PC-9 (cell line): ENCODE data around the gene IL31RA. TPM values are rescaled to one million over a fixed set of nuclear protein-coding genes. Genes with fewer than 3 reads are reported as not detected.

Experiments used
- BruUV-seq: library from RNA; stranded (reverse); fragments of 400-500 nt; replicated peaks from 2 replicates; lab custom pipeline; 2021; lab: Mats Ljungman, UMichigan
- CTCF ChIA-PET: fragments of 300-600 bp; sonication (Branson Sonifier 250); formaldehyde crosslinking; loops from one replicate; lab custom pipeline; 2022; ENCODE audit warnings: antibody characterized with exemption; lab: Charles Lee
- POLR2A ChIA-PET: fragments of 300-600 bp; sonication (Branson Sonifier 250); formaldehyde crosslinking; loops from one replicate; lab custom pipeline; 2022; ENCODE audit warnings: antibody characterized with exemption; ENCODE audit not compliant: unreplicated experiment; lab: Charles Lee
- DNase-seq, 2 experiments: peaks; one replicate each; pipeline versions ENCODE4 v3.0.0 to v3.0.0-alpha.2; 2015 to 2022; ENCODE audit warnings: mixed read lengths in 1 of 2
- H2AFZ ChIP-seq: fragments of 200-600 bp; sonication (generic); 2 replicates; pipeline ENCODE4 v1.8.1; 2017; ENCODE audit warnings: antibody characterized with exemption
- H3F3A ChIP-seq: fragments of 200-600 bp; sonication (generic); 2 replicates; pipeline ENCODE4 v1.8.1; 2017; ENCODE audit warnings: antibody characterized with exemption, mild to moderate bottlenecking, low read depth; ENCODE audit not compliant: insufficient read depth
- H3K27ac ChIP-seq: fragments of 200-600 bp; sonication (generic); 2 replicates; pipeline ENCODE4 v1.6.1; 2016; ENCODE audit warnings: mixed run types
- H3K27me3 ChIP-seq: fragments of 200-600 bp; sonication (generic); 2 replicates; pipeline ENCODE4 v1.6.1; 2016; ENCODE audit warnings: low read depth, mixed run types; ENCODE audit not compliant: insufficient read depth
- H3K36me3 ChIP-seq: fragments of 200-600 bp; sonication (generic); 2 replicates; pipeline ENCODE4 v1.6.1; 2016; ENCODE audit warnings: low read depth, mixed run types
- H3K4me1 ChIP-seq: fragments of 200-600 bp; sonication (generic); replicated peaks from 2 replicates; pipeline ENCODE4 v1.6.1; 2016; ENCODE audit warnings: mixed run types; ENCODE audit not compliant: insufficient read depth
- H3K4me2 ChIP-seq: fragments of 200-600 bp; sonication (generic); 2 replicates; pipeline ENCODE4 v1.6.1; 2017; ENCODE audit warnings: mixed run types
- H3K4me3 ChIP-seq: fragments of 200-600 bp; sonication (generic); 2 replicates; pipeline ENCODE4 v1.6.1; 2016; ENCODE audit warnings: mixed run types
- H3K79me2 ChIP-seq: fragments of 200-600 bp; sonication (generic); 2 replicates; pipeline ENCODE4 v1.6.1; 2017; ENCODE audit warnings: low read depth, mixed run types
- H3K9me2 ChIP-seq: fragments of 200-600 bp; sonication (generic); 2 replicates; pipeline ENCODE4 v1.8.1; 2017; ENCODE audit warnings: mild to moderate bottlenecking; ENCODE audit not compliant: insufficient read depth
- H3K9me3 ChIP-seq: fragments of 200-600 bp; sonication (generic); 2 replicates; pipeline ENCODE4 v1.8.1; 2016; ENCODE audit warnings: low read depth; ENCODE audit not compliant: insufficient read depth
- H4K20me1 ChIP-seq: fragments of 200-600 bp; sonication (generic); 2 replicates; pipeline ENCODE4 v1.8.1; 2017; ENCODE audit not compliant: insufficient read depth
- EZH2 ChIP-seq: fragments of 200-600 bp; sonication (generic); IDR thresholded peaks from 2 replicates; pipeline ENCODE4 v1.8.0; 2017; ENCODE audit warnings: antibody characterized with exemption, low read depth
- intact Hi-C: fragments of 100-400 bp; cut with micrococcal nuclease; formaldehyde crosslinking; loops from one replicate; pipeline ENCODE4 v1.10.0; 2022; ENCODE audit not compliant: unreplicated experiment
- total RNA-seq: library from RNA; stranded (reverse); gene quantifications from 2 replicates; pipeline ENCODE4 v1.2.3, GENCODE V29; 2021
- TF ChIP-seq, protein P1 (sequence below): fragments of 200-600 bp; sonication (generic); conservative IDR thresholded peaks from 2 replicates; pipeline ENCODE4 v1.6.1; 2017; ENCODE audit warnings: mixed run types, antibody characterized with exemption, mild to moderate bottlenecking, moderate library complexity

Gene IL31RA
- total RNA-seq, 1 experiment from 2014 or later, result 2.0 TPM

DNA sequence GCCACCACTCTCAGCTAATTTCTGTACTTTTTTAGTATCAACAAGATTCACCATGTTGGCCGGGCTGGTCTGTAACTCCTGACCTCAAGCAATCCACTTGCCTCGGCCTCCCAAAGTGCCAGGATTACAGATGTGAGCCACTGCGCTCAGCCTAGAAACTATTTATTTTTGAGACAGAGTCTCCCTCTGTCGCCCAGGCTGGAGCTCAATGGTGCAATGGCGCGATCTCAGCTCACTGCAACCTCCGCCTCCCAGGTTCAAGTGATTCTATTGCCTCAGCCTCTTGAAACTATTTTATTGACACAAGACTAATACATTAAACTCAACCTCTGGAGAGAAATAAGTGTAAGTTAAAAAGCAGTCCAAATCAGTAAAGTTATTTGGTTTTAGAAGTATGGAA, 109.6 kb downstream of the IL31RA start:
- POLR2A ChIA-PET, result no interaction called here
- DNase-seq, result no peak
- Histone ChIP-seq H3K4me2 (no peak overlapping the region), H3K4me1 (no peaks in the 10 kb centered on the region), H3K27me3 (no peaks in the 10 kb centered on the region), H3K36me3 (peaks cover 32% of the 10 kb centered on the region), H3K9me3 (no peaks in the 10 kb centered on the region), H2AFZ (no peak overlapping the region), H3K27ac (no peak overlapping the region), H4K20me1 (no peaks in the 10 kb centered on the region), H3F3A (no peaks in the 10 kb centered on the region), H3K79me2 (no peaks in the 10 kb centered on the region), H3K4me3 (no peak overlapping the region), H3K9me2 (no peaks in the 10 kb centered on the region)
- BruUV-seq, result no TSS peak
- TF ChIP-seq, protein P1, sequence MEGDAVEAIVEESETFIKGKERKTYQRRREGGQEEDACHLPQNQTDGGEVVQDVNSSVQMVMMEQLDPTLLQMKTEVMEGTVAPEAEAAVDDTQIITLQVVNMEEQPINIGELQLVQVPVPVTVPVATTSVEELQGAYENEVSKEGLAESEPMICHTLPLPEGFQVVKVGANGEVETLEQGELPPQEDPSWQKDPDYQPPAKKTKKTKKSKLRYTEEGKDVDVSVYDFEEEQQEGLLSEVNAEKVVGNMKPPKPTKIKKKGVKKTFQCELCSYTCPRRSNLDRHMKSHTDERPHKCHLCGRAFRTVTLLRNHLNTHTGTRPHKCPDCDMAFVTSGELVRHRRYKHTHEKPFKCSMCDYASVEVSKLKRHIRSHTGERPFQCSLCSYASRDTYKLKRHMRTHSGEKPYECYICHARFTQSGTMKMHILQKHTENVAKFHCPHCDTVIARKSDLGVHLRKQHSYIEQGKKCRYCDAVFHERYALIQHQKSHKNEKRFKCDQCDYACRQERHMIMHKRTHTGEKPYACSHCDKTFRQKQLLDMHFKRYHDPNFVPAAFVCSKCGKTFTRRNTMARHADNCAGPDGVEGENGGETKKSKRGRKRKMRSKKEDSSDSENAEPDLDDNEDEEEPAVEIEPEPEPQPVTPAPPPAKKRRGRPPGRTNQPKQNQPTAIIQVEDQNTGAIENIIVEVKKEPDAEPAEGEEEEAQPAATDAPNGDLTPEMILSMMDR, result no peak
- TF ChIP-seq EZH2, result no peak
- intact Hi-C loops, result no loop called here
- CTCF ChIA-PET, result no interaction called here

DNA sequence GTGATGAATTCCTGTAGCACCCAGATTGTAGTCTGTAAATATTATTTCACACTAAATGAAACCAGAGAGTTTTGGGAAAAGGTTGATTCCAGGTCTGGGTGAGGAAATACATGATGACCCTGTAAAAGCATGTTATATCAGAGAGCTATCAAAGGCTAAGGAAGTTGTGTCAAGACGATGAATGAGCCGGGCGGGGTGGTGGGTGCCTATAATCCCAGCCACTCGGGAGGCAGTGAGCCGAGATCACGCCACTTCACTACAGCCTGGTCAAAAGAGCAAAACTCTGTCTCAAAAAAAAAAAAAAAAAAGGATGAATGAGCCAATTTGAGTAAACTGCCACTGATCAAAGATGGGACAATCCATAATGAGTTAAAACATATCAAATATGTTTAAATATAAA, 114.4 kb downstream of the IL31RA start:
- H3K4me1 ChIP-seq, result 0 out of 2 replicates have a peak, but pooled peaks cover 2% of the 10 kb centered on the region
- POLR2A ChIA-PET, result interaction anchor here (0.6 kb wide), 1 partner anchor 29 kb away, joined by 33 read pairs; no protein-coding TSS in a partner anchor
- no peak overlapping the region for H3K4me3 ChIP-seq
- peaks cover 21% of the 10 kb centered on the region for H3K36me3 ChIP-seq
- intact Hi-C loops, result no loop called here
- no peak for DNase-seq
- no peak overlapping the region for H2AFZ ChIP-seq
- H3K9me3 ChIP-seq, result no peaks in the 10 kb centered on the region
- TF ChIP-seq, protein P1, result no peak
- TF ChIP-seq EZH2, result no peak
- no peaks in the 10 kb centered on the region; the same call in 1 of the 2 replicates for H3F3A ChIP-seq
- CTCF ChIA-PET, result no interaction called here
- no peaks in the 10 kb centered on the region for H3K9me2 ChIP-seq
- H3K4me2 ChIP-seq, result no peak overlapping the region
- no TSS peak for BruUV-seq
- no peaks in the 10 kb centered on the region for H4K20me1 ChIP-seq
- no peaks in the 10 kb centered on the region for H3K79me2 ChIP-seq
- H3K27me3 ChIP-seq, result no peaks in the 10 kb centered on the region
- H3K27ac ChIP-seq, result no peak overlapping the region

DNA sequence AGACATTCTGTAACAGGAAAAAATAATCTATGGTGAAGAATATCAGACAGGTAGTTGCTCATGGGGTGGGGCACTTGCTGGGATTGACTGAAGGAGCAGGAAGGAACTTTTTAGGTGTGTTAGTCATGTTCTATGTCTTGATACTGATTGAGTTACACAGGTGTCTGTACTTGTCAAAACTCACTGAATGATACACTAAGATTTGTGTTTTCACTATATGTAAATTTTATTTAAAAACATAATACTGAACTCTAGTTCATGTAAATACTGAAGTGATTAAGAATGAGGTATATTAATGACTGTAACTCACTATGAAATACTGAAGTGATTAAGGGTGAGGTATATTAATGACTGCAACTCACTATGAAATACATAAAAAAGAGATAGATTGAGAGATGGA, 115.1 kb downstream of the IL31RA start:
- H3K9me3 ChIP-seq, result no peaks in the 10 kb centered on the region
- H3K4me2 ChIP-seq, result no peak overlapping the region
- intact Hi-C loops, result no loop called here
- no peaks in the 10 kb centered on the region for H4K20me1 ChIP-seq
- H3K27me3 ChIP-seq, result no peaks in the 10 kb centered on the region
- H3K9me2 ChIP-seq, result no peaks in the 10 kb centered on the region
- BruUV-seq, result no TSS peak
- H3F3A ChIP-seq, result no peaks in the 10 kb centered on the region; the same call in 1 of the 2 replicates
- H2AFZ ChIP-seq, result no peak overlapping the region
- H3K4me1 ChIP-seq, result 0 out of 2 replicates have a peak, but pooled peaks cover 2% of the 10 kb centered on the region
- H3K4me3 ChIP-seq, result no peak overlapping the region
- no peak for DNase-seq
- H3K27ac ChIP-seq, result no peak overlapping the region
- ChIA-PET CTCF (no interaction called here), POLR2A (no interaction called here)
- TF ChIP-seq, protein P1, result no peak
- no peak for TF ChIP-seq EZH2
- H3K36me3 ChIP-seq, result peaks cover 20% of the 10 kb centered on the region
- no peaks in the 10 kb centered on the region for H3K79me2 ChIP-seq
